Osteoblast (primary cell): ENCODE measurements around the gene DPH5. TPM values are rescaled to one million over a fixed set of nuclear protein-coding genes. Genes with fewer than 3 reads are reported as not detected.

Experiments used
- DNase-seq: peaks from one replicate; pipeline ENCODE4 v3.0.0; 2011; ENCODE audit warnings: low spot score, mixed read lengths; ENCODE audit not compliant: insufficient read length; ENCODE audit errors: missing footprints
- H2AFZ ChIP-seq: 2 replicates; pipeline ENCODE4 v1.6.0; 2011; ENCODE audit warnings: mild to moderate bottlenecking, low read length
- H3K27ac ChIP-seq: 2 replicates; pipeline ENCODE4 v1.5.1; 2011; ENCODE audit warnings: mild to moderate bottlenecking, low read depth, low read length, moderate library complexity
- H3K27me3 ChIP-seq: 2 replicates; pipeline ENCODE4 v1.6.0; 2012; ENCODE audit warnings: mild to moderate bottlenecking, control low read depth, inconsistent platforms, low read length, moderate library complexity; ENCODE audit not compliant: insufficient read depth
- H3K36me3 ChIP-seq: 2 replicates; pipeline ENCODE4 v1.5.1; 2011; ENCODE audit warnings: mild to moderate bottlenecking, low read length, control low read depth, moderate library complexity; ENCODE audit not compliant: insufficient read depth
- H3K4me1 ChIP-seq: 2 replicates; pipeline ENCODE4 v1.5.1; 2011; ENCODE audit warnings: mild to moderate bottlenecking, low read length, control low read depth, moderate library complexity; ENCODE audit not compliant: insufficient read depth
- H3K4me2 ChIP-seq: 2 replicates; pipeline ENCODE4 v1.6.0; 2011; ENCODE audit warnings: mild to moderate bottlenecking, low read length; ENCODE audit not compliant: insufficient read depth
- H3K4me3 ChIP-seq: fragments of 200-600 bp; sonication (generic); 3 replicates; pipeline ENCODE4 v1.5.1; 2012; ENCODE audit warnings: mild to moderate bottlenecking, low read length, inconsistent platforms; ENCODE audit not compliant: insufficient read depth
- H3K79me2 ChIP-seq: 2 replicates; pipeline ENCODE4 v1.6.0; 2012; ENCODE audit warnings: mild to moderate bottlenecking, low read length, control low read depth, inconsistent platforms; ENCODE audit not compliant: insufficient read depth
- H3K9me3 ChIP-seq: 2 replicates; pipeline ENCODE4 v1.5.1; 2011; ENCODE audit warnings: low read depth, low read length, control low read depth
- H4K20me1 ChIP-seq: 2 replicates; pipeline ENCODE4 v1.6.0; 2012; ENCODE audit warnings: mild to moderate bottlenecking, low read length, control low read depth; ENCODE audit not compliant: insufficient read depth
- CTCF ChIP-seq: IDR thresholded peaks from 2 replicates; pipeline ENCODE4 v1.5.1; 2011; ENCODE audit warnings: mild to moderate bottlenecking, low read depth, low read length, moderate library complexity; ENCODE audit errors: extremely low read depth
- total RNA-seq: library from RNA; depleted of rRNA; stranded (reverse); fragments of >200 nt; gene quantifications from 2 replicates; pipeline ENCODE4 v1.2.3, GENCODE V29; 2012

DPH5 gene
- total RNA-seq, 1 donor = 33.3 TPM

DNA sequence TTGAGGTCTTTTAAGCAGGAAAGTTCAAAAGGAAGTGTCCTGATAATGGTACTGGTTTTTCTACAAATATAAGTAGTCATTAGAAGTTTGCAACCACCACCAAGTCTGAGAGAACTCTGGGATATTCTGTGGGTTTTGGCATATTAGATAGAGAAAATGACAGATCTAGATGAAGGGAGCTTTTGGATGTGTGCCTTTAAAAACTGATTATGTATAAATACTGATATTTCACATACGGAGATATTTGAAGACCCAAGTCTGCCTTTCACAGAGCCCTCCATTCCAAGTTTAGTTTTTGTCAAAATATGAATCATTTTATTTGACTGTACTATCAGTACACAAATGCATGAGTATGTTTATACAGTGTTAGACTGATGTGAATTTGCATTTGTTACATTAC is 48.6 kb downstream of the DPH5 start:
- peaks cover 8% of the 10 kb centered on the region for H3K36me3 ChIP-seq
- no peaks in the 10 kb centered on the region for H3K79me2 ChIP-seq
- no peak overlapping the region for H2AFZ ChIP-seq
- no peaks in the 10 kb centered on the region for H3K27me3 ChIP-seq
- no peak for TF ChIP-seq CTCF
- no peaks in the 10 kb centered on the region for H4K20me1 ChIP-seq
- H3K4me1 ChIP-seq = no peaks in the 10 kb centered on the region
- H3K4me3 ChIP-seq = no peak overlapping the region
- H3K9me3 ChIP-seq = no peaks in the 10 kb centered on the region
- H3K27ac ChIP-seq = no peak overlapping the region
- DNase-seq = no peak
- H3K4me2 ChIP-seq = no peak overlapping the region

- no peak overlapping the region for H3K27ac ChIP-seq
- no peaks in the 10 kb centered on the region for H3K4me1 ChIP-seq
- peaks cover 13% of the 10 kb centered on the region for H3K36me3 ChIP-seq
- no peak overlapping the region for H3K4me3 ChIP-seq
- no peaks in the 10 kb centered on the region for H3K9me3 ChIP-seq
- no peak overlapping the region for H3K4me2 ChIP-seq
- TF ChIP-seq CTCF = no peak
- no peaks in the 10 kb centered on the region for H3K79me2 ChIP-seq
- no peak overlapping the region for H2AFZ ChIP-seq
- no peaks in the 10 kb centered on the region for H4K20me1 ChIP-seq
- no peaks in the 10 kb centered on the region for H3K27me3 ChIP-seq
- DNase-seq = no peak
Measured at GRCh38 chr1:100972185-100972584, 53.4 kb downstream of the DPH5 start.

DNA sequence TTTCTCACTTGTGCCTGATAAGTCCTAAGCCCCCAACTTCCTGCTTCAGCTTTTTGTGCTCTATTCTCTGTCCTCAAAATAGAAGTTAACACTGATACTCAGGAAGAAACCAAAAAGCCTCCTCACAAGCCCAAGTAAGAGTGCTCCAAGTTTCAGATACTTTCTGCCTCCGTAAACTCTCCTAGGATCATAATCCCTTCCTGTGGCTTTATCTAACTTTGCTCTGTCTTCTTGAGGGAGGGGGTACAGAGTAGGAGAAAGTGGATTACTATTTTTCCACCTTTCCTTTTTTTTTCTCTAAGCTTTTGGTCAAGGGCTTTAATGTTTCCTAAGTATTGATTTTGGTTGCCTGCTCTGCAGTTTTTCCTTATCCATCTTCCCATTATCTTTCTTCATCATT is 54.6 kb downstream of the DPH5 start:
- no peak for DNase-seq
- TF ChIP-seq CTCF = no peak
- H2AFZ ChIP-seq = no peak overlapping the region
- H3K27ac ChIP-seq = no peak overlapping the region
- H3K4me1 ChIP-seq = no peaks in the 10 kb centered on the region
- no peak overlapping the region for H3K4me2 ChIP-seq
- no peaks in the 10 kb centered on the region for H3K27me3 ChIP-seq
- peaks cover 21% of the 10 kb centered on the region for H3K36me3 ChIP-seq
- H3K79me2 ChIP-seq = no peaks in the 10 kb centered on the region
- no peak overlapping the region for H3K4me3 ChIP-seq
- no peaks in the 10 kb centered on the region for H3K9me3 ChIP-seq
- H4K20me1 ChIP-seq = no peaks in the 10 kb centered on the region

DNA sequence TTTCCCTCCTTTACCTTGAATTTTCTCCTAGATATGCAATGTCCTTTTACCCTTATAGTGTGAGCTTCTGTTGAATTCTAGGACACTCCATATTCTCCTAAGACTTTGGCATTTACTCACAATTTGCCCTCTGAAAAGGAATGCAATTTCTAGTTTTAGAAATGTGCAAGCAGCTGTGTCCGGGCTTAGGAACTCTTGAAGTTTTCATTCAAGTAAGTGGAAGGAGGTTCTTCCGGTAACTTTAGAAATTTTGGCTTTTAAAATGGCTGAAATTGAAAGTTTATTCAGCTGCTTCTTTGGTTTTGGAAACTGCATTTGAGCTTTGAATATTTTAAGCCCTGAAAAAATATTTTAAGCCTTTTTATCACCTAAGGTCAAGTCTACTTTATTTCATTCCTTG is 56.3 kb downstream of the DPH5 start:
- no peak overlapping the region for H3K4me3 ChIP-seq
- H2AFZ ChIP-seq = no peak overlapping the region
- no peaks in the 10 kb centered on the region for H3K9me3 ChIP-seq
- no peaks in the 10 kb centered on the region for H4K20me1 ChIP-seq
- H3K4me2 ChIP-seq = no peak overlapping the region
- H3K27ac ChIP-seq = no peak overlapping the region
- H3K27me3 ChIP-seq = no peaks in the 10 kb centered on the region
- no peak for TF ChIP-seq CTCF
- peaks cover 23% of the 10 kb centered on the region for H3K36me3 ChIP-seq
- no peak for DNase-seq
- H3K4me1 ChIP-seq = no peaks in the 10 kb centered on the region
- no peaks in the 10 kb centered on the region for H3K79me2 ChIP-seq
